Activated CD4-positive, alpha-beta memory T cell treated with anti-CD3 and anti-CD28 coated beads, Interleukin-2, amount 10 ng/mL, durations not matched to agents 7 days and 5 days (primary cell): Measurements from ENCODE around the gene KIF7. TPM values are rescaled to one million over a fixed set of nuclear protein-coding genes. Genes with fewer than 3 reads are reported as not detected.

Source experiments
- CTCF ChIA-PET: fragments of 350-600 bp; sonication (Branson Sonifier 250); formaldehyde crosslinking; loops from one replicate; lab custom pipeline; 2021; ENCODE audit warnings: antibody characterized with exemption, inconsistent platforms; lab: Charles Lee
- POLR2A ChIA-PET: fragments of 350-600 bp; sonication (Branson Sonifier 250); formaldehyde crosslinking; loops from one replicate; lab custom pipeline; 2021; ENCODE audit warnings: antibody characterized with exemption; lab: Charles Lee
- DNase-seq: peaks from one replicate; pipeline ENCODE4 v3.0.0-alpha.2; 2020
- H3K27ac Mint-ChIP-seq: one replicate; pipeline ENCODE4 v1.8.0; 2021; ENCODE audit warnings: mild to moderate bottlenecking, mixed read lengths
- H3K27me3 Mint-ChIP-seq: one replicate; pipeline ENCODE4 v1.8.0; 2021; ENCODE audit warnings: mixed read lengths
- H3K36me3 Mint-ChIP-seq: one replicate; pipeline ENCODE4 v1.8.0; 2021; ENCODE audit warnings: low read depth, mixed read lengths
- H3K4me1 Mint-ChIP-seq: one replicate; pipeline ENCODE4 v1.8.0; 2021; ENCODE audit warnings: mixed read lengths
- H3K4me3 Mint-ChIP-seq: one replicate; pipeline ENCODE4 v1.8.0; 2021; ENCODE audit warnings: mild to moderate bottlenecking, mixed read lengths
- H3K9me3 Mint-ChIP-seq: one replicate; pipeline ENCODE4 v1.8.0; 2021; ENCODE audit warnings: mixed read lengths
- total RNA-seq, 2 experiments: library from RNA; stranded (reverse); gene quantifications; one replicate each; pipeline ENCODE4 v1.2.3, GENCODE V29; 2021

KIF7 gene
- total RNA-seq, 2 experiments from 2014 or later = 0.13 to 0.15 TPM

GRCh38 chr15:89677381-89677780 lies 22.1 kb upstream of the KIF7 start:
- Mint-ChIP-seq H3K36me3 (no peaks in the 10 kb centered on the region), H3K4me1 (no peaks in the 10 kb centered on the region), H3K4me3 (no peak overlapping the region), H3K27ac (no peak overlapping the region), H3K27me3 (peaks cover 3% of the 10 kb centered on the region), H3K9me3 (no peaks in the 10 kb centered on the region)
- ChIA-PET CTCF (no interaction called here), POLR2A (no interaction called here)
- DNase-seq = no peak

GRCh38 chr15:89675606-89676005 lies 20.3 kb upstream of the KIF7 start:
- CTCF ChIA-PET = interaction anchor here (0.9 kb wide), 1 partner anchor 9 kb away, joined by 3 read pairs; no protein-coding TSS in a partner anchor
- H3K27ac Mint-ChIP-seq = no peak overlapping the region
- H3K4me3 Mint-ChIP-seq = no peak overlapping the region
- no peaks in the 10 kb centered on the region for H3K9me3 Mint-ChIP-seq
- no peaks in the 10 kb centered on the region for H3K36me3 Mint-ChIP-seq
- H3K27me3 Mint-ChIP-seq = peaks cover 5% of the 10 kb centered on the region
- POLR2A ChIA-PET = no interaction called here
- no peaks in the 10 kb centered on the region for H3K4me1 Mint-ChIP-seq
- DNase-seq = no peak

GRCh38 chr15:89674526-89674925 lies 19.3 kb upstream of the KIF7 start:
- no peaks in the 10 kb centered on the region for H3K36me3 Mint-ChIP-seq
- POLR2A ChIA-PET = no interaction called here
- no peaks in the 10 kb centered on the region for H3K4me1 Mint-ChIP-seq
- H3K27ac Mint-ChIP-seq = no peak overlapping the region
- CTCF ChIA-PET = no interaction called here
- H3K9me3 Mint-ChIP-seq = no peaks in the 10 kb centered on the region
- peaks cover 6% of the 10 kb centered on the region for H3K27me3 Mint-ChIP-seq
- no peak overlapping the region for H3K4me3 Mint-ChIP-seq
- no peak for DNase-seq

GRCh38 chr15:89673165-89673512 lies 17.9 kb upstream of the KIF7 start:
- Mint-ChIP-seq H3K9me3 (no peaks in the 10 kb centered on the region), H3K27me3 (peaks cover 8% of the 10 kb centered on the region), H3K36me3 (no peaks in the 10 kb centered on the region), H3K4me3 (no peak overlapping the region), H3K4me1 (no peaks in the 10 kb centered on the region), H3K27ac (no peak overlapping the region)
- DNase-seq = no peak
- ChIA-PET POLR2A (no interaction called here), CTCF (interaction anchor here (0.6 to 2.1 kb wide), 7 partner anchors 10 to 202 kb away, joined by 3 to 7 read pairs (median 3); no protein-coding TSS in a partner anchor)

- Mint-ChIP-seq H3K36me3 (no peaks in the 10 kb centered on the region), H3K4me3 (no peak overlapping the region), H3K4me1 (no peaks in the 10 kb centered on the region), H3K27me3 (peaks cover 12% of the 10 kb centered on the region), H3K9me3 (no peaks in the 10 kb centered on the region), H3K27ac (no peak overlapping the region)
- CTCF ChIA-PET = interaction anchor here (0.5 to 2.1 kb wide), 8 partner anchors 9 to 435 kb away, joined by 3 to 7 read pairs (median 3); no protein-coding TSS in a partner anchor
- DNase-seq = no peak
- POLR2A ChIA-PET = no interaction called here
Measured at GRCh38 chr15:89672221-89673164, 17.2 kb upstream of the KIF7 start.

GRCh38 chr15:89671687-89672086 lies 16.4 kb upstream of the KIF7 start:
- Mint-ChIP-seq H3K9me3 (no peaks in the 10 kb centered on the region), H3K4me3 (no peak overlapping the region), H3K27me3 (peaks cover 12% of the 10 kb centered on the region), H3K36me3 (no peaks in the 10 kb centered on the region), H3K4me1 (no peaks in the 10 kb centered on the region), H3K27ac (no peak overlapping the region)
- DNase-seq = no peak
- POLR2A ChIA-PET = no interaction called here
- CTCF ChIA-PET = interaction anchor here (0.5 to 2.1 kb wide), 2 partner anchors 8 to 166 kb away, joined by 3 to 7 read pairs; no protein-coding TSS in a partner anchor

- H3K9me3 Mint-ChIP-seq = no peaks in the 10 kb centered on the region
- no peak overlapping the region for H3K27ac Mint-ChIP-seq
- CTCF ChIA-PET = no interaction called here
Measured at GRCh38 chr15:89670971-89671560, 15.8 kb upstream of the KIF7 start.

GRCh38 chr15:89669941-89670340 lies 14.7 kb upstream of the KIF7 start:
- Mint-ChIP-seq H3K4me3 (no peak overlapping the region), H3K27me3 (peaks cover 13% of the 10 kb centered on the region), H3K9me3 (no peaks in the 10 kb centered on the region), H3K27ac (no peak overlapping the region), H3K4me1 (peaks cover 1% of the 10 kb centered on the region), H3K36me3 (no peaks in the 10 kb centered on the region)
- CTCF ChIA-PET = no interaction called here
- DNase-seq = no peak
- POLR2A ChIA-PET = no interaction called here

More at GRCh38 chr15:89670971-89671560, 15.8 kb upstream of the KIF7 start:
- H3K4me1 Mint-ChIP-seq = no peaks in the 10 kb centered on the region
- H3K36me3 Mint-ChIP-seq = no peaks in the 10 kb centered on the region
- POLR2A ChIA-PET = no interaction called here
- H3K27me3 Mint-ChIP-seq = peaks cover 12% of the 10 kb centered on the region
- no peak overlapping the region for H3K4me3 Mint-ChIP-seq
- DNase-seq = no peak

- Mint-ChIP-seq H3K4me3 (no peak overlapping the region), H3K27me3 (peaks cover 19% of the 10 kb centered on the region), H3K36me3 (no peaks in the 10 kb centered on the region), H3K9me3 (no peaks in the 10 kb centered on the region), H3K4me1 (peaks cover 4% of the 10 kb centered on the region), H3K27ac (no peak overlapping the region)
- ChIA-PET POLR2A (no interaction called here), CTCF (no interaction called here)
- no peak for DNase-seq
Measured at GRCh38 chr15:89669309-89669865, 14.1 kb upstream of the KIF7 start.

GRCh38 chr15:89668171-89668570 lies 12.9 kb upstream of the KIF7 start:
- no peaks in the 10 kb centered on the region for H3K9me3 Mint-ChIP-seq
- POLR2A ChIA-PET = no interaction called here
- CTCF ChIA-PET = interaction anchor here (1.1 kb wide), 1 partner anchor 21 kb away, joined by 3 read pairs; no protein-coding TSS in a partner anchor

GRCh38 chr15:89667706-89667960 lies 12.4 kb upstream of the KIF7 start:
- CTCF ChIA-PET = interaction anchor here (1.1 kb wide), 1 partner anchor 20 kb away, joined by 3 read pairs; no protein-coding TSS in a partner anchor
- Mint-ChIP-seq H3K4me1 (peaks cover 4% of the 10 kb centered on the region), H3K9me3 (no peaks in the 10 kb centered on the region), H3K27ac (no peak overlapping the region), H3K36me3 (no peaks in the 10 kb centered on the region), H3K4me3 (no peak overlapping the region), H3K27me3 (peaks cover 22% of the 10 kb centered on the region)
- POLR2A ChIA-PET = no interaction called here
- no peak for DNase-seq

More at GRCh38 chr15:89668171-89668570, 12.9 kb upstream of the KIF7 start:
- DNase-seq = no peak
- Mint-ChIP-seq H3K4me1 (peaks cover 4% of the 10 kb centered on the region), H3K27ac (no peak overlapping the region), H3K27me3 (peaks cover 20% of the 10 kb centered on the region), H3K36me3 (no peaks in the 10 kb centered on the region), H3K4me3 (no peak overlapping the region)

- H3K27ac Mint-ChIP-seq = no peak overlapping the region
- no peak for DNase-seq
- H3K27me3 Mint-ChIP-seq = peaks cover 27% of the 10 kb centered on the region
- ChIA-PET CTCF (interaction anchor here (1.1 kb wide), 1 partner anchor 19 kb away, joined by 3 read pairs; no protein-coding TSS in a partner anchor), POLR2A (no interaction called here)
- H3K36me3 Mint-ChIP-seq = no peaks in the 10 kb centered on the region
- H3K9me3 Mint-ChIP-seq = no peaks in the 10 kb centered on the region
- H3K4me3 Mint-ChIP-seq = no peak overlapping the region
- H3K4me1 Mint-ChIP-seq = peaks cover 4% of the 10 kb centered on the region
Measured at GRCh38 chr15:89666858-89667705, 11.8 kb upstream of the KIF7 start.
